Subcutaneous abdominal adipose tissue (tissue), 5 donors: ENCODE data around the gene RCN1.

Source experiments
- H3K27ac ChIP-seq: one replicate; pipeline ENCODE4 v1.7.0; 2013; ENCODE audit warnings: low read depth, mild to moderate bottlenecking, inconsistent platforms, low read length, moderate library complexity
- H3K27me3 ChIP-seq, 5 donors: one replicate each; pipeline ENCODE4 v1.7.0; 2013; ENCODE audit warnings: low read length in 5 of 5, inconsistent platforms in 1 of 5; ENCODE audit not compliant: control insufficient read depth in 5 of 5, insufficient read depth in 4 of 5
- H3K36me3 ChIP-seq, 5 donors: one replicate each; pipeline ENCODE4 v1.7.0; 2013; ENCODE audit warnings: low read length in 5 of 5; ENCODE audit not compliant: control insufficient read depth in 5 of 5, insufficient read depth in 5 of 5
- H3K4me1 ChIP-seq, 5 donors: one replicate each; pipeline ENCODE4 v1.7.0; 2013; ENCODE audit warnings: low read length in 5 of 5, mild to moderate bottlenecking in 3 of 5, moderate library complexity in 1 of 5; ENCODE audit not compliant: control insufficient read depth in 5 of 5, insufficient read depth in 5 of 5
- H3K4me3 ChIP-seq, 5 donors: one replicate each; pipeline ENCODE4 v1.7.0; 2013; ENCODE audit warnings: low read length in 5 of 5, low read depth in 1 of 5
- H3K9ac ChIP-seq, 5 donors: one replicate each; pipeline ENCODE4 v1.7.0; 2013; ENCODE audit warnings: low read length in 5 of 5, mild to moderate bottlenecking in 4 of 5, moderate library complexity in 3 of 5
- H3K9me3 ChIP-seq, 5 donors: one replicate each; pipeline ENCODE4 v1.7.0; 2013; ENCODE audit warnings: low read length in 5 of 5; ENCODE audit not compliant: control insufficient read depth in 5 of 5
- donor health status: healthy.
- donor health status: healthy.
- donor health status: healthy.
- donor health status: healthy.
- donor health status: healthy.

The RCN1 gene

GRCh38 chr11:32073644-32074026 is 17.2 kb upstream of the RCN1 start:
- Histone ChIP-seq H3K27me3 (peaks cover 0 to 12% (median 6%) of the 10 kb centered on the region in 5 donors), H3K9me3 (no peaks in the 10 kb centered on the region), H3K27ac (no peak overlapping the region), H3K36me3 (no peaks in the 10 kb centered on the region), H3K4me1 (peaks cover 0 to 10% (median 0%) of the 10 kb centered on the region in 5 donors), H3K9ac (no peak overlapping the region), H3K4me3 (no peak overlapping the region)

- no peaks in the 10 kb centered on the region for H3K36me3 ChIP-seq
- H3K27ac ChIP-seq = no peak overlapping the region
- H3K4me1 ChIP-seq = peaks cover 0 to 8% (median 0%) of the 10 kb centered on the region in 5 donors
- H3K9ac ChIP-seq = no peak overlapping the region
- H3K4me3 ChIP-seq = no peak overlapping the region
- H3K9me3 ChIP-seq = no peaks in the 10 kb centered on the region
- H3K27me3 ChIP-seq = no peaks in the 10 kb centered on the region
Observed at GRCh38 chr11:32079553-32079952, 11.3 kb upstream of the RCN1 start.

GRCh38 chr11:32080361-32080980 is 10.4 kb upstream of the RCN1 start:
- H3K27ac ChIP-seq = no peak overlapping the region
- H3K9me3 ChIP-seq = no peaks in the 10 kb centered on the region
- H3K27me3 ChIP-seq = no peaks in the 10 kb centered on the region
- H3K36me3 ChIP-seq = no peaks in the 10 kb centered on the region
- H3K4me1 ChIP-seq = peaks cover 0 to 4% (median 0%) of the 10 kb centered on the region in 5 donors
- no peak overlapping the region for H3K9ac ChIP-seq
- no peak overlapping the region for H3K4me3 ChIP-seq

- Histone ChIP-seq H3K36me3 (no peaks in the 10 kb centered on the region), H3K27ac (no peak overlapping the region), H3K4me3 (no peak overlapping the region), H3K27me3 (no peaks in the 10 kb centered on the region), H3K4me1 (peaks cover 0 to 4% (median 0%) of the 10 kb centered on the region in 5 donors), H3K9me3 (no peaks in the 10 kb centered on the region), H3K9ac (no peak overlapping the region)
Observed at GRCh38 chr11:32081129-32081641, 9.7 kb upstream of the RCN1 start.

GRCh38 chr11:32081901-32082300 is 9.0 kb upstream of the RCN1 start:
- peaks cover 0 to 4% (median 0%) of the 10 kb centered on the region in 5 donors for H3K4me1 ChIP-seq
- no peaks in the 10 kb centered on the region for H3K36me3 ChIP-seq
- no peaks in the 10 kb centered on the region for H3K27me3 ChIP-seq
- H3K9ac ChIP-seq = no peak overlapping the region
- H3K27ac ChIP-seq = no peak overlapping the region
- no peaks in the 10 kb centered on the region for H3K9me3 ChIP-seq
- H3K4me3 ChIP-seq = no peak overlapping the region

GRCh38 chr11:32082346-32082986 is 8.4 kb upstream of the RCN1 start:
- Histone ChIP-seq H3K27me3 (no peaks in the 10 kb centered on the region), H3K36me3 (no peaks in the 10 kb centered on the region), H3K4me1 (peaks cover 0 to 7% (median 0%) of the 10 kb centered on the region in 5 donors), H3K27ac (no peak overlapping the region), H3K4me3 (no peak overlapping the region), H3K9me3 (no peaks in the 10 kb centered on the region), H3K9ac (no peak overlapping the region)

- Histone ChIP-seq H3K9me3 (no peaks in the 10 kb centered on the region), H3K27ac (peak overlapping the region; percentile 52), H3K36me3 (no peaks in the 10 kb centered on the region), H3K27me3 (no peaks in the 10 kb centered on the region), H3K9ac (no peak overlapping the region), H3K4me1 (peaks cover 6 to 38% (median 35%) of the 10 kb centered on the region in 5 donors), H3K4me3 (no peak overlapping the region)
Observed at GRCh38 chr11:32087597-32087996, 3.3 kb upstream of the RCN1 start.

GRCh38 chr11:32088117-32088941 is 2.5 kb upstream of the RCN1 start:
- peak overlapping the region; percentile 56 for H3K27ac ChIP-seq
- H3K9me3 ChIP-seq = no peaks in the 10 kb centered on the region
- H3K27me3 ChIP-seq = no peaks in the 10 kb centered on the region
- H3K4me3 ChIP-seq = peak overlapping the region in 3 of 5 donors; percentile 9 to 34 (median 30)
- H3K36me3 ChIP-seq = no peaks in the 10 kb centered on the region
- H3K9ac ChIP-seq = no peak overlapping the region
- H3K4me1 ChIP-seq = peaks cover 6 to 45% (median 41%) of the 10 kb centered on the region in 5 donors

- Histone ChIP-seq H3K27ac (no peak overlapping the region), H3K36me3 (peaks cover 0 to 8% (median 5%) of the 10 kb centered on the region in 5 donors), H3K4me1 (peaks cover 6 to 58% (median 51%) of the 10 kb centered on the region in 5 donors), H3K9ac (peak overlapping the region; percentile 5 to 82 (median 51)), H3K4me3 (peak overlapping the region; percentile 35 to 85 (median 64)), H3K9me3 (no peaks in the 10 kb centered on the region), H3K27me3 (no peaks in the 10 kb centered on the region)
Observed at GRCh38 chr11:32092581-32093170, 1.8 kb downstream of the RCN1 start.
